Measurements from ENCODE around the gene ZNF254. TPM values are rescaled to one million over a fixed set of nuclear protein-coding genes. Genes with fewer than 3 reads are reported as not detected.
A peak's percentile ranks its signal among the peaks of the same experiment; 100 is the strongest.
"Not testable (repeated sequence)": the region's sequence is repeated elsewhere in the genome, so short reads cannot be mapped to it uniquely, and the experiment has no call there.

Gene ZNF254
- total RNA-seq: 1 to 10 TPM; 8.8 to 9.6 TPM

- intact Hi-C loops (cut with DNase I, micrococcal nuclease): loop anchor here (1.0 to 10.0 kb wide), 6 partner anchors 32 to 692 kb away; partner anchors contain the start of genes ZNF675 (in 2 of the 2), ZNF726 (in 1 of the 2) and ZNF91 (in 1 of the 2)
- H3K4me1 Mint-ChIP-seq: peaks cover 6% of the 10 kb centered on the region
- ChIA-PET CTCF (interaction anchor here (1.0 to 1.2 kb wide), 2 partner anchors 17 to 39 kb away, joined by 3 to 4 read pairs; no protein-coding TSS in a partner anchor), POLR2A (interaction anchor here (0.5 to 0.9 kb wide), 5 partner anchors 132 to 837 kb away, joined by 3 to 6 read pairs (median 4); partner anchors contain the start of genes ZNF724 and ZNF726)
- peak within 1 kb of the TSS; percentile 94 for H3K4me3 Mint-ChIP-seq
- DNase-seq (peak; percentile 93), ATAC-seq (peak; percentile 100)
- H3K36me3 Mint-ChIP-seq (ENCODE audit: low read depth): peaks cover 27% of the 10 kb centered on the region
- peak within 1 kb of the TSS; percentile 97 for H3K27ac Mint-ChIP-seq
- no peaks in the 10 kb centered on the region for H3K27me3 Mint-ChIP-seq
- peaks cover 2% of the 10 kb centered on the region for H3K9me3 Mint-ChIP-seq (ENCODE audit: low read depth)
These were observed at the start of gene ZNF254 for GRCh38 chr19:24086974-24087595. Gene ZNF254, plus strand, starts transcription at chr19:24087187. Its CDS starts 121 bp downstream, at chr19:24087308.

GRCh38 chr19:24040621-24041020 is 46.4 kb upstream of the ZNF254 start:
- ATAC-seq (no peak), DNase-seq (no peak)
- Mint-ChIP-seq H3K9me3 (ENCODE audit: low read depth) (no peaks in the 10 kb centered on the region), H3K4me3 (no peak overlapping the region), H3K4me1 (peaks cover 22% of the 10 kb centered on the region), H3K27ac (no peak overlapping the region), H3K27me3 (no peaks in the 10 kb centered on the region), H3K36me3 (ENCODE audit: low read depth) (peaks cover 39% of the 10 kb centered on the region)
- ChIA-PET CTCF (no interaction called here), POLR2A (no interaction called here)
- intact Hi-C loops (cut with DNase I, micrococcal nuclease): no loop called here

- DNase-seq; H3K27me3 Mint-ChIP-seq; POLR2A ChIA-PET; H3K4me3 Mint-ChIP-seq; intact Hi-C loops (cut with DNase I, micrococcal nuclease); H3K9me3 Mint-ChIP-seq (ENCODE audit: low read depth); ATAC-seq; CTCF ChIA-PET; H3K27ac Mint-ChIP-seq: not testable (repeated sequence)
- peaks cover 36% of the 10 kb centered on the region for H3K36me3 Mint-ChIP-seq (ENCODE audit: low read depth)
- H3K4me1 Mint-ChIP-seq: peaks cover 16% of the 10 kb centered on the region
These were observed 45.7 kb upstream of the ZNF254 start for GRCh38 chr19:24041326-24041725.

- Mint-ChIP-seq H3K4me1 (no peaks in the 10 kb centered on the region), H3K27ac (peak overlapping the region; percentile 55), H3K9me3 (ENCODE audit: low read depth) (no peaks in the 10 kb centered on the region), H3K27me3 (no peaks in the 10 kb centered on the region), H3K4me3 (no peak overlapping the region), H3K36me3 (ENCODE audit: low read depth) (peaks cover 57% of the 10 kb centered on the region)
- DNase-seq (no peak), ATAC-seq (no peak)
- POLR2A ChIA-PET: no interaction called here
- intact Hi-C loops (cut with DNase I, micrococcal nuclease): no loop called here
- CTCF ChIA-PET: interaction anchor here (1.3 kb wide), 1 partner anchor 13 kb away, joined by 3 read pairs; no protein-coding TSS in a partner anchor
These were observed 40.4 kb upstream of the ZNF254 start for GRCh38 chr19:24046550-24046949.

- ChIA-PET POLR2A (no interaction called here), CTCF (interaction anchor here (0.7 to 1.1 kb wide), 4 partner anchors 9 to 641 kb away, joined by 3 to 4 read pairs (median 4); partner anchors contain the start of gene ZNF254)
- Mint-ChIP-seq H3K9me3 (ENCODE audit: low read depth) (no peaks in the 10 kb centered on the region), H3K36me3 (ENCODE audit: low read depth) (peaks cover 60% of the 10 kb centered on the region), H3K27me3 (no peaks in the 10 kb centered on the region), H3K4me3 (no peak overlapping the region), H3K4me1 (no peaks in the 10 kb centered on the region), H3K27ac (no peak overlapping the region)
- intact Hi-C loops (cut with DNase I, micrococcal nuclease): no loop called here
- ATAC-seq: no peak
- DNase-seq: no peak
These were observed 38.7 kb upstream of the ZNF254 start for GRCh38 chr19:24048261-24048660.

GRCh38 chr19:24049537-24049936 is 37.5 kb upstream of the ZNF254 start:
- Mint-ChIP-seq H3K9me3 (ENCODE audit: low read depth) (no peaks in the 10 kb centered on the region), H3K27ac (no peak overlapping the region), H3K36me3 (ENCODE audit: low read depth) (peaks cover 62% of the 10 kb centered on the region), H3K4me3 (no peak overlapping the region), H3K4me1 (peaks cover 11% of the 10 kb centered on the region), H3K27me3 (no peaks in the 10 kb centered on the region)
- intact Hi-C loops (cut with DNase I, micrococcal nuclease): no loop called here
- ATAC-seq (no peak), DNase-seq (no peak)
- ChIA-PET CTCF (no interaction called here), POLR2A (no interaction called here)

GRCh38 chr19:24051516-24051915 is 35.5 kb upstream of the ZNF254 start:
- ATAC-seq (no peak), DNase-seq (no peak)
- CTCF ChIA-PET: no interaction called here
- peaks cover 71% of the 10 kb centered on the region for H3K36me3 Mint-ChIP-seq (ENCODE audit: low read depth)
- no peaks in the 10 kb centered on the region for H3K27me3 Mint-ChIP-seq
- H3K4me3 Mint-ChIP-seq: no peak overlapping the region
- intact Hi-C loops (cut with DNase I, micrococcal nuclease): no loop called here
- H3K9me3 Mint-ChIP-seq (ENCODE audit: low read depth): no peaks in the 10 kb centered on the region
- H3K4me1 Mint-ChIP-seq: peaks cover 25% of the 10 kb centered on the region
- H3K27ac Mint-ChIP-seq: no peak overlapping the region
- POLR2A ChIA-PET: no interaction called here

GRCh38 chr19:24052811-24053210 is 34.2 kb upstream of the ZNF254 start:
- no peak for DNase-seq
- ChIA-PET POLR2A (no interaction called here), CTCF (no interaction called here)
- Mint-ChIP-seq H3K36me3 (ENCODE audit: low read depth) (peaks cover 63% of the 10 kb centered on the region), H3K9me3 (ENCODE audit: low read depth) (no peaks in the 10 kb centered on the region), H3K27me3 (no peaks in the 10 kb centered on the region), H3K4me1 (peaks cover 25% of the 10 kb centered on the region), H3K4me3 (no peak overlapping the region), H3K27ac (no peak overlapping the region)
- intact Hi-C loops (cut with DNase I, micrococcal nuclease): loop anchor here in 1 of 2 experiments (2.0 kb wide), 1 partner anchor 20 kb away; no protein-coding TSS in a partner anchor
- ATAC-seq: no peak

- intact Hi-C loops (cut with DNase I, micrococcal nuclease): loop anchor here in 1 of 2 experiments (2.0 kb wide), 1 partner anchor 21 kb away; no protein-coding TSS in a partner anchor
- ChIA-PET POLR2A (no interaction called here), CTCF (interaction anchor here (0.6 kb wide), 1 partner anchor 782 kb away, joined by 4 read pairs; no protein-coding TSS in a partner anchor)
- peaks cover 63% of the 10 kb centered on the region for H3K36me3 Mint-ChIP-seq (ENCODE audit: low read depth)
- no peaks in the 10 kb centered on the region for H3K27me3 Mint-ChIP-seq
- H3K4me1 Mint-ChIP-seq: peaks cover 25% of the 10 kb centered on the region
- ATAC-seq: no peak
- no peak for DNase-seq
- H3K27ac Mint-ChIP-seq: peak overlapping the region; percentile 81
- no peak overlapping the region for H3K4me3 Mint-ChIP-seq
- no peaks in the 10 kb centered on the region for H3K9me3 Mint-ChIP-seq (ENCODE audit: low read depth)
These were observed 33.4 kb upstream of the ZNF254 start for GRCh38 chr19:24053601-24054000.

- peak; percentile 87 for ATAC-seq
- Mint-ChIP-seq H3K9me3 (ENCODE audit: low read depth) (no peaks in the 10 kb centered on the region), H3K4me3 (no peak overlapping the region), H3K36me3 (ENCODE audit: low read depth) (peaks cover 65% of the 10 kb centered on the region), H3K27ac (peak overlapping the region; percentile 81), H3K4me1 (peaks cover 25% of the 10 kb centered on the region), H3K27me3 (no peaks in the 10 kb centered on the region)
- POLR2A ChIA-PET: no interaction called here
- intact Hi-C loops (cut with DNase I, micrococcal nuclease): loop anchor here in 1 of 2 experiments (1.0 to 2.0 kb wide), 2 partner anchors 21 to 33 kb away; partner anchors contain the start of gene ZNF254
- CTCF ChIA-PET: interaction anchor here (0.6 kb wide), 1 partner anchor 782 kb away, joined by 4 read pairs; no protein-coding TSS in a partner anchor
- peak; percentile 25 for DNase-seq
These were observed 32.7 kb upstream of the ZNF254 start for GRCh38 chr19:24054044-24054935.

GRCh38 chr19:24055548-24055947 is 31.4 kb upstream of the ZNF254 start:
- peaks cover 29% of the 10 kb centered on the region for H3K4me1 Mint-ChIP-seq
- ChIA-PET POLR2A (no interaction called here), CTCF (no interaction called here)
- ATAC-seq (no peak), DNase-seq (no peak)
- no peaks in the 10 kb centered on the region for H3K27me3 Mint-ChIP-seq
- no peaks in the 10 kb centered on the region for H3K9me3 Mint-ChIP-seq (ENCODE audit: low read depth)
- H3K4me3 Mint-ChIP-seq: no peak overlapping the region
- H3K27ac Mint-ChIP-seq: peak overlapping the region; percentile 69
- H3K36me3 Mint-ChIP-seq (ENCODE audit: low read depth): peaks cover 62% of the 10 kb centered on the region
- intact Hi-C loops (cut with DNase I, micrococcal nuclease): loop anchor here in 1 of 2 experiments (2.0 kb wide), 1 partner anchor 31 kb away; the partner anchor contains the start of gene ZNF254
